ENCODE measurements around the gene NEK6.

DNA sequence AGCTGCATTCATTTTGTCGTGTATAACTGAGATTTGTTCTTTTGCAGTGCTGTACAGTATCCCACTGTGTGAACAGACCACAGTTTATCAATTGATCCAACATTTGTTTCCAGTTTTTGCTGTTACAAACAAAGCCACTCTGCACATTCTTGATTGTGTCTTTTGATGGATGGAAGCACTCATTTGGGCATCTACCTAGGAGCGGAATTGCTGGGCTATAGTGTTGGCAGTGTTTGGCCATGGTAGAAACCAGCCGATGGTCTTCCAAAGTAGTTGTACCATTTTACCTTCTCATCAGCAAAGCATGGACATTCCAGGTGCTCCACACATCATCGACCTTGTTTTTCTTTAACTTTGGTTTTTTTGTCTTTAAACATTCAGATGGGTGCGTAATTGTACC is 79.8 kb downstream of the NEK6 start:
- TF ChIP-seq, protein P1, sequence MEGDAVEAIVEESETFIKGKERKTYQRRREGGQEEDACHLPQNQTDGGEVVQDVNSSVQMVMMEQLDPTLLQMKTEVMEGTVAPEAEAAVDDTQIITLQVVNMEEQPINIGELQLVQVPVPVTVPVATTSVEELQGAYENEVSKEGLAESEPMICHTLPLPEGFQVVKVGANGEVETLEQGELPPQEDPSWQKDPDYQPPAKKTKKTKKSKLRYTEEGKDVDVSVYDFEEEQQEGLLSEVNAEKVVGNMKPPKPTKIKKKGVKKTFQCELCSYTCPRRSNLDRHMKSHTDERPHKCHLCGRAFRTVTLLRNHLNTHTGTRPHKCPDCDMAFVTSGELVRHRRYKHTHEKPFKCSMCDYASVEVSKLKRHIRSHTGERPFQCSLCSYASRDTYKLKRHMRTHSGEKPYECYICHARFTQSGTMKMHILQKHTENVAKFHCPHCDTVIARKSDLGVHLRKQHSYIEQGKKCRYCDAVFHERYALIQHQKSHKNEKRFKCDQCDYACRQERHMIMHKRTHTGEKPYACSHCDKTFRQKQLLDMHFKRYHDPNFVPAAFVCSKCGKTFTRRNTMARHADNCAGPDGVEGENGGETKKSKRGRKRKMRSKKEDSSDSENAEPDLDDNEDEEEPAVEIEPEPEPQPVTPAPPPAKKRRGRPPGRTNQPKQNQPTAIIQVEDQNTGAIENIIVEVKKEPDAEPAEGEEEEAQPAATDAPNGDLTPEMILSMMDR (IDR thresholded peaks at IDR 0.05; ENCODE audit: poor library complexity): no peak
- TF ChIP-seq EZH2phosphoT487 (IDR thresholded peaks at IDR 0.05; ENCODE audit: low read depth, severe bottlenecking, unreplicated experiment) (no peak), EZH2 (IDR thresholded peaks at IDR 0.05; ENCODE audit: borderline replicate concordance) (no peak)

All from hepatocyte (in vitro differentiated cells).